LNCaP clone FGC (cell line): ENCODE data around the gene SYS1.

Source experiments
- DNase-seq: peaks from one replicate; pipeline ENCODE4 v3.0.0-alpha.2; 2011; ENCODE audit warnings: low read depth
- H3K4me3 ChIP-seq: 2 replicates; pipeline ENCODE4 v1.5.1; 2011; ENCODE audit warnings: mild to moderate bottlenecking, low read depth, low read length, control low read depth
- CTCF ChIP-seq: IDR thresholded peaks from 2 replicates; pipeline ENCODE4 v1.5.1; 2012; ENCODE audit warnings: mild to moderate bottlenecking; ENCODE audit not compliant: control insufficient read depth, insufficient read depth; ENCODE audit errors: extremely low read depth

The SYS1 gene

GRCh38 chr20:45358282-45359068 is 4.5 kb upstream of the SYS1 start:
- no peak for DNase-seq
- no peak overlapping the region for H3K4me3 ChIP-seq
- TF ChIP-seq CTCF, result no peak

GRCh38 chr20:45359069-45359405 is 3.9 kb upstream of the SYS1 start:
- no peak for TF ChIP-seq CTCF
- no peak for DNase-seq
- no peak overlapping the region for H3K4me3 ChIP-seq

GRCh38 chr20:45359406-45360148 is 3.4 kb upstream of the SYS1 start:
- TF ChIP-seq CTCF, result no peak
- no peak for DNase-seq
- no peak overlapping the region for H3K4me3 ChIP-seq

GRCh38 chr20:45361793-45362192 is 1.2 kb upstream of the SYS1 start:
- H3K4me3 ChIP-seq, result no peak overlapping the region
- TF ChIP-seq CTCF, result no peak
- DNase-seq, result no peak

GRCh38 chr20:45363611-45364492 is 896 bp downstream of the SYS1 start:
- no peak for TF ChIP-seq CTCF
- H3K4me3 ChIP-seq, result peak overlapping the region; percentile 84
- no peak for DNase-seq

GRCh38 chr20:45365444-45365970 is 2.6 kb downstream of the SYS1 start:
- no peak overlapping the region for H3K4me3 ChIP-seq
- no peak for TF ChIP-seq CTCF
- no peak for DNase-seq
